NCI-H128 (cell line): ENCODE results near the gene LCA5.
"Not testable (repeated sequence)": the region's sequence is repeated elsewhere in the genome, so short reads cannot be mapped to it uniquely, and the experiment has no call there.

Experiments
- DNase-seq: peaks from one replicate; lab custom pipeline; 2025; ENCODE audit not compliant: unreplicated experiment; lab: John Stamatoyannopoulos, UW

LCA5 gene

DNA sequence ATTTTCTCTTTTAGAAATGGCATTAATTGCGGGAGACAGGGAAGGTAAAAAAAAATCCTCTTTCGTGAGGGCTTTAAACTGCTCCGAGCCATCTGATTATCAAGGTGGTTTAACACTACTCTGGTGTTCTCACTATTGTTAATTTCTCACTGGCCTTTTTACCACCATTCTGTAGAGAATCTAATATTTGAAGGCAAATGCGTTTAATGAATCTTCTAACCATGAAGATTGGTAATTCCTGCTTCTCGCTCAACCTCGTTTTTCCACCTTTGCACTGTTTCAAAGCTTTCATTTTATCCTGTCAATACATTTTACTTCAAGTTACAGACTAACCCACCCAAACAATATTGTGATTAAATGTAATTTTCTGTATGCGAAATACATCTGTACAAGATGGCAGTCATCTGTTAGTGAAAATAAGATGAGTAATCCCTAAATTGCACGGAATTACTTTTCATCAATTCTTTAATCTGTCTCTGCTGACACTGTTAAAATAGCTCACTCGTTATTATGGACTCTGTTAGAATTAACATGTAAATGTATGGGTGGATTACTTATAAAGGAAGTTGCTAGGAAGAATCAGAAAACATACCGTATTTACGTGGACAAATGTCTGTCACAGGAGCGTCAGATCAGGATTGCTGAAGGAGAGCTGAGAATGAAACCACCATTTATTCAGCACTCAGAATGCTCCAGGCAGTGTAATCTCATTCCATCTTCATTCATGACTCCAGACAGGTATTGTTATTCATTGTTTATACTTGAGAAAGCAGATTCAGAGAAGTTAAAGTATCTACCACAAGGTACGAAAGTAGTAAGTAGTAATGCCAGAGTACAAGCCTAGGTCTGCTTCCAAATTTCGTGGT is 1.1 kb upstream of the LCA5 start:
- no peak for DNase-seq

DNA sequence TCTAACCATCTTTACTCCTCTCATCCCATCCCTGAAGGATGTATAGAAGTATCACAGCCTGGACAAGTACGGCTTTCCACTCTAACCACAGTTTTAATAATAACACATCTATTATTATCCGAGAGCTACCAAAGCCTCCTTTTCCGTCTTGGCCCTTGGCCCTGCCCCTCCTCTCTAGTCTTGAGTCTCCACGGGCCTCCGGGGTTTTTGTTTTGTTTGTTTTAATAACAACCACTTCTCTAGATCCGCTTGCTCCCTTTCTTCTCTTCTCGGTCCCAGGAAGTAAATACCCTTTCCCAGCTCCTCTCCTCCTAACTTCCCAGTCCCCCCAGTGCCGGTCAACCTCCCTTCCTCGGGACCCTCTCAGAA is 661 bp downstream of the LCA5 start:
- no peak for DNase-seq

DNA sequence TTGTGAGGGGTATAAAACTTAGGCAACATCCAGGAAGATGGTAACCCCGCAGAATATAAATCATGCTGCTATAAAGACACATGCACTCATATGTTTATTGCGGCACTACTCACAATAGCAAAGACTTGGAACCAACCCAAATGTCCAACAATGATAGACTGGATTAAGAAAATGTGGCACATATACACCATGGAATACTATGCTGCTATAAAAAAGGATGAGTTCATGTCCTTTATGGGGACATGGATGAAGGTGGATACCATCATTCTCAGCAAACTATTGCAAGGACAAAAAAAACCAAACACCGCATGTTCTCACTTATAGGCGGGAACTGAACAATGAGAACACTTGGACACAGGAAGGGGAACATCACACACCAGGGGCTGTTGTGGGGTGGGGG is 7.7 kb downstream of the LCA5 start:
- not testable (repeated sequence) for DNase-seq

DNA sequence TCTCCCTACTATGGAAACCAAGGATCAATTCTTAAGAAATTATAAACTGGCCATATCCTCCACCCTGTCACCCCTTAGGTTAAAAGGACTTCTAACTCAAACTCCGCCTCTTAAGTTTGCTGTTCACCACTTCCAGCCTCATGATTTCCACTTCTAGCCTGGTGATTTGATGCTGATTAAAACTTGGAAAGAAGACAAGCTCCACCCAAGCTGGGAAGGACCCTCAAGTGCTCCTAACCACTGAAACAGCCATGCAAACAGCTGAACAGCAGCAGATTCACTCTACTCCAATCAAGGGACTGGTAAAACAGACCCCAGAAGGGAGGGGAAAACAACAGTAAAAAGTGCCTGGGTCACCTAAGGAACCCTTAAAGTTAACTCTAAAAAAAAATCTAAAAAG is 10.3 kb downstream of the LCA5 start:
- DNase-seq: no peak

DNA sequence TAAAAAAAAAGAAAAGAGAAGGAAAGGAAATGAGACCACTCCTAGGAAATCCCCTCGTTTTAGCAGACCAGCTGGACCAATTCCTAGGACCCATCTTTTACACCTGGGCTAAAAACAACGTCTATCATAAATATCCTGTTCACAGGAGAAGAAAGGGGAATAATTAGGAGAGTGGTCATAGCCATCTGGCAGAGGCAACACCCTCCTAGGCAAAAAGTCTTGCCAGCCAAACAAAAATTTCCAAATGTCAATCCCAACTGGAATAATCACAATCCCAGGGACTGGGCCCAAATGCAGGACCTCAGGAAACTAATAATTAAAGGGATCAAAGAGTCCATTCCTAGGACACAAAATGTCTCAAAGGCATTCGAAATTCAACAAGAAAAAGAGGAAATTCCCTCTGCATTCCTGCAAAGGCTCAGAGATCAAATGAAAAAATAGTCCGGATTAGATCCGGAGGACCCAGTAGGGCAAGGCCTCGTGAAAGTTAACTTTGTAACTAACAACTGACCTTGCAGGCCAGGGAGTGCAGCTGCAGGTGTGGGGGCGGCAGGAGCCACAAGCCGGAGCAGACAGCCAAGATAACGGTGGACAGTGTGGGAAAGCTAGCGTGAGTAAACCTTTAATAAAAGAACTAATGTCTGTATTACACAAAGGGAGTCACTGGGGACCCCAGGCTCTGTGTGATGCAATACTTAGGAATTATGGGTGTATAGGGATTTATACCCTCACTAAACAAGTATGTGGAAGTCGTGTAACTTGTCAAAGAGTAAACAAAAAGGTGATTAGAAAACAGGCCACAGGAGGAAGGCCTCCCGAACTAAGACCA is 11.7 kb downstream of the LCA5 start:
- no peak for DNase-seq

DNA sequence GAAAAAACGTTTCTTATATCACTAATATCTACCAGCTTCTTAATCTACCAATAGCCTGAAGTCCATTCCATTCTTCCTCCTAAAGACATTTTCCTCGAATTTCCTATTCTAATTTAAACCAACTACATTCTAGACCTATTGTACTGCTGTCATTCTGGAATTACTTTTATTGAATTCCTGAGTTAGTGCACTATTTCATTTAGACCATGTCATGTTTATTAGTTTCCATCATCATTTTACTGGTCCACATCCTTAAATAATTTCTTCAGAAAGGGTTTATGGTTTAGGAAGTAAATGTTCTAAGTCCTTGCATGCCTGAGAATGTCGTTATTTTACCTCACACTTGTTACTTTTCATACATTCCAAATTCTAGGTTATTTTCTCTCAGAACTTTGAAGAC is 13.2 kb downstream of the LCA5 start:
- DNase-seq: no peak

DNA sequence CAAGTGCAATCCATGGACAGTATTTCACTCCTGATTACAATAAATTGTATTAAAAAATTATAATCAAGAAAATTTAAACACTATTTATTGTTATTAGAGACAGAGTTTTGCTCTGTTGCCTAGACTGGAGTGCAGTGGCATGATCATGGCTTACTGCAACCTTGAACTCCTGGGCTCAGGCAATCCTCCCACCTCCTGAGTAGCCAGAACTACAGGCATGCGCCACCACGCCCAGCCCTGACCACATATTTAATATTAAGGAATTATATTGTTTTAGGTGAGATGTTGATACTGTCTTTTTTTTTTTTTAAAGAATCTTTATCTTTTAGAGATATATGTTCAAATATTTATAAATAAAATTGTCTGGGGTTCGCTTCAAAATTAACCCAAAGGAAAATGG is 14.6 kb downstream of the LCA5 start:
- no peak for DNase-seq

DNA sequence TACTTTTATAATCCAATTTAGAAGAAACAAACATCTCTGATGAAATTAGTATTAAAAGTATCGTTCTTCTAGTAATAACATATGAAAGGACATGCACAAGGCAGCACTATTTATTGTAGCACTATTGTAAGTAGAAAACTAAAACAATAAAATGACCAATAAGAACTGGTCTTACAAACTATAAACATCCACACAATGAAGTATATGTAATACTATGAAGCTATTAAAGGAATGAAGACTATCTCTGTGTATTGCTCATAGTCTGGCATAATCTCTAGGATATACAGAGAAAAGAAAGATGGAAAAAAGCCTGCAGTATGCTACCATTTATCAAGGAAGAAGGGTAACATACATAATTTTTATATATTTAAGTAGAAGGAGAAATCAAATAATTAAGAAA is 16.7 kb downstream of the LCA5 start:
- no peak for DNase-seq

DNA sequence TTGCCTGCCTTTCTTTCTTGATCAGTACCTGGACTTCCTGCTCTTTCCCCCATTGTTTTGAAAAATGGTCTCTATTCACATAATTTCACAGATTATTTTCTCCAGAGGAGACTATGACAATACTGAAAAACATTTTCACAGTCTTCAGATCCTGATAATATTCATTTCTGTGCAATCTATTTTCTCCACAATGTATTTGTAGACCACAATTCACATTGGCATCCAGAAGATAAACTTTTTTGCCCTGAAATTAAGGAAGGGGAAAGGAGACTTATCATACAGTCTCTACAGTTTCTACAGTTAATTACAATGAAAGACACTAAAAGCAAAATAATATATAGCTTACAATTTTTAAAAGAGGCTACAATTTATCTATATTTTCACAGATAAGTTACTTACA is 18.4 kb downstream of the LCA5 start:
- no peak for DNase-seq

DNA sequence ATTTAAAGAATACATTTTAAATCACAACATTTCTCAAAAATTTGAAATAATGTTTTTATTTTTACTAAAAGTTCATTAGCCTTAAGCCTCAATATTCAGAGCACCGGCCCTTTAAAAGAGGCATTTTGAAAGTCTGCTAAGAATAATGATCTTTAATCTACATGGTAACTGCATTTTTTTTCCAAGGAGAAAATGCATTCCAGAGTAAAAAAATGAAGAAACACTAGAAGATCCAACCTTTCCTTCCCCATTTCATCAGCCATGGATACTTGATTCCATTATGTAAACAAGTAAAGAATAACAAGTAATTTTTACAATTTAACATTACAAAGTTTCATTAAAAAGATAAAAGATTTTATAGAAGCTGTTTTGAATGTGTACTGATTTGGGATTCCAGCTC is 21.8 kb downstream of the LCA5 start:
- DNase-seq: no peak

DNA sequence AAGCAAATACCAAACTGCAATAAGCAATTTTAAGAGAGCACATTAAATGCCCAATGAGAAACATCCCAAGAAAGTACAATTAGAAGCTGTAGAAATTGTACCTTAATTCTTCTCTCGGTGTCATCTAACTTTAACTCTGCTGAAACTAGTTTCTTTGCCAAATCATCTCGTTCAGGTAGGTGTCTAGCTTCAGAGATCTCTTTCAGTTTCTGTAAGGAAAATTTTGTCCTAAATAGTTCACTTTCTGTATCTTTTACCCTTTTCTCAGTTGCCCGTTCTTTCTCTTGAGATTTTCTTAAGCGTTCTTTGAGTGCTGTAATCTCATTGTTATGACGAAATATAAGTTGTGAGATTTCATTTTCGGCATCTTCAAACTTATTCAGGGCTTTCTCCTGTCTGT is 24.1 kb downstream of the LCA5 start:
- no peak for DNase-seq

DNA sequence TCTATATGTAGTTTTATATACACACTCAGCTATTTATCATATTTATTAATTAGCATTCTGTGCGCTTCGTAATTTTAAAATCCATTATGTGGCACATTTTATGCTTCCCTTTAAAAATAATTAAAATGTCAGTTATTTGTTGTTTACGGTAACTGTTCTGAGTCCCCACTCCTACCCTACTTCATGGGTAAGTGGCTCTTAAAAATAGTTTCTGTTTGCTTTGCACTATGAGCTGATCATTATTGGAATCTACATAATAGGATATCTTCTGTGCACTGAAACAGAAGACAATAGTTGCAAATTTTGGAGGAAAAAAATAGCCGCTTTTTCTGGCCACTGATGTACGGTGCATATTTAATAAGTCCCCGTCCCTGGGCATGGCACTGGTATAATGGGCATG is 25.2 kb downstream of the LCA5 start:
- no peak for DNase-seq

DNA sequence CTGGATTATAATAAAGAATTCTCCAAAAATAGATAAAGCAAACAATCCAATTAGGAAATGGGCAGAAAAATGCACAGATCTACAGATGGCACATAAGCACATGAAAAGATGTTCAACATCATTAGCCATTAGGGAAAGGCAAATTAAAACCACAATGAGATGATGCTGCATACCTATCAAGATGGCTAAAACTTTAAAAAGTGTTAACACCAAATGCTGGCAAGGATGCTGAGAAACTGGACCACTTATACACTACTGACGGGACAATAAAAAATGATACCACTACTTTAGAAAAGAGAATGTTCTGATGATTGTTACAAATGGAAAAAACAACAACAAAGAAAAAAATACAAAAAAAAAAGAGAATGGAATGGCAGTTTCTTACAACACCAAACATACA is 26.5 kb downstream of the LCA5 start:
- DNase-seq: no peak

DNA sequence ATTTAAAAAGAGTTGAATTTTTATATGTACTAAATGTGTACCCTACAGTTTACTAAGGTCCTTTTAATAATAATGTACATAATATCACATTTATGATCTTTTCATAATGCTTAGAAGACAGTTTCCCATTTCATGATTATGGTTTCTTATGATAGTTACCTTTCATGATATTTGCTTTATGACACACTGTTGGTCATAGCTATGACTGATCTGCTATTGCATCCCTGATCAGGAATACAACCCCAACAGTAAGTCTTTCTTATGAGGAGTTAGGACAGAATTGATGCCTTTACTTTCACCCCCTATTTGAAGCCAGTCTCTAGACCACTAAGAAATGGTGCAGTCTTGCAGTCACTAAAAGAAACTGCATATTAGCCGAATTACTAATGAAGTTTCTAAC is 31.0 kb downstream of the LCA5 start:
- no peak for DNase-seq

DNA sequence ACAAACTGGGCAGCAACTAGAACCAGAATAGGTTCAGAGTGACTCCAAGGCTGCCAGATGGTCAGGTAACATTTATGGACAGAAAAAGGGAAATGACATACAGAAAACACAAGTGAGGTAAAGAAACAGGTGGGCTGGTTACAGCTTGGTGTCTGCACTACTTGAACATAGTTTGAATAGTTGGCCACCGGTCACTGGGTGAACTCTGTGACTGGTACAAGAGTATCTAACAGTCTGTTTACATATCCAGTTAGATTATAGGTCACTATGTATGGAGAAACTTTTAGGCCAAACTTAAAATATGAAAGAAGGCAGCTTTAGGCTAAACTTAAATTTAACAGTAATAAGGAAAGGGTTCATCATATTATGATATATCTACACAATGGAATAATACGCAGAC is 32.9 kb downstream of the LCA5 start:
- DNase-seq: no peak

DNA sequence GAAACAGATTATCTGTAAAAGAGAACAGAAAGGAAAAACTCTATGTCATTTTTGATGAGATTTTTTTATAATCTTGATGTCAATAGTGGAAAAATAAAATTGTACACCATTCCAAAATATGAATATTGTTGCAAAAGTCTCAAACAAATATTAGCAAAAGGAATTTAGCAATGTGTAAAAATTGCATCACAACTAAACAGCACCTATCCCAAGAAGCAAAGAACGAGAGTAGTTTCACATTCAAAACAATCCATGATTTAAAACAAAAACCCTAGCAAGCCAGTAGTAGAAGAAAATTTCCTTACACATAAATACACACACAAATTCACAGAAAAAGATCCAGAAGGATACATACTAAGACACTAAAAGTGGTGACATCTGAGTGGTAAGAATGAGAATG is 38.4 kb downstream of the LCA5 start:
- no peak for DNase-seq

DNA sequence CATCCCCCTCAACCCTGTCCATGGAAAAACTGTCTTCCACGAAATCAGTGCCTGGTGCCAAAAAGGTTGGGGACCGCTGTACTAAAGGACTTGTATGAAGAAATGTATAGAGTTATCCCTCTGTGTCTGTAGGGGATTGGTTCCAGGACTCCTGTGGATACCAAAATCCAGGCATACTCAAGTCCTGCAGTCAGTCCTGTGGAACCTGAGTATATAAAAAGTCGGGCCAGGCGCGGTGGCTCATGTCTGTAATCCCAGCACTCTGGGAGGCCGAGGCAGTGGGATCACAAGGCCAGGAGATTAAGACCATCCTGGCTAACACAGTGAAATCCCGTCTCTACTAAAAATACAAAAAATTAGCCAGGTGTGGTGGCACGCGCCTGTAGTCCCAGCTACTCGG is 42.0 kb downstream of the LCA5 start:
- no peak for DNase-seq

DNA sequence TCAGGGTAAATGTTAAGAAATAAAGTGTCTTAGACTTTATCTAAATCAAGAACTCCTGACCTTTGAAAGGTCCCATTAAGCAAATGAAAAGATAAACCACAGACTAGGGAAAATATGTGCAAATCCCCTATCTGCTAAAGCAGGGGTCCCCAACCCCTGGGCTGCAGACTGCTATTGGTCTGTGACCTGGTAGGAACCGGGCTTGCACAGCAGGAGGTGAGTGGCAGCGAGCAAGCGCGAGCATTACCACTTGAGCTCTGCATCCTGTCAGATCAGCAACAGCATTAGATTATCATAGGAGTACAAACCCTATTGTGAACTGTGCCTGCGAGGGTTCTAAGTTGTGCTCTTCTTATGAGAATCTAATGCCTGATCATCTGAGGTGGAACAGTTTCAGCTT is 42.4 kb downstream of the LCA5 start:
- DNase-seq: no peak

DNA sequence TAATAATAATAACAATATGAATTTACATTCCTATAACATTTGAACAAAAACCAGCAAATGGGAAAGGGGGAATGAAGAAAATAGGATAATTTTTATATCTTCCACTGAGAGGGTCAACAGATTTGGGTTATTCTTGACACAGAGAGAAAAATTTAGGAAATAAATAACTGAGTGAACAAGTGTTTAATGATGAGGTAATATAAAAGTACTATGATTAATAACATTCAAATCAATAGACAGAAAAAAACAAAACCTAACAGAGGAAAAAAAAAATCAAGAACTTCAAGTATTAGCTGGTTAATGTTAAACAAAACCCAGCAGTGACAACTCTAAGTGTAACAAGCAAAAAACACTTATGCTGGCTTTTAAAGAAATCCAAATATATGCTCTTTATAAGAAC is 66.5 kb downstream of the LCA5 start:
- DNase-seq: no peak

DNA sequence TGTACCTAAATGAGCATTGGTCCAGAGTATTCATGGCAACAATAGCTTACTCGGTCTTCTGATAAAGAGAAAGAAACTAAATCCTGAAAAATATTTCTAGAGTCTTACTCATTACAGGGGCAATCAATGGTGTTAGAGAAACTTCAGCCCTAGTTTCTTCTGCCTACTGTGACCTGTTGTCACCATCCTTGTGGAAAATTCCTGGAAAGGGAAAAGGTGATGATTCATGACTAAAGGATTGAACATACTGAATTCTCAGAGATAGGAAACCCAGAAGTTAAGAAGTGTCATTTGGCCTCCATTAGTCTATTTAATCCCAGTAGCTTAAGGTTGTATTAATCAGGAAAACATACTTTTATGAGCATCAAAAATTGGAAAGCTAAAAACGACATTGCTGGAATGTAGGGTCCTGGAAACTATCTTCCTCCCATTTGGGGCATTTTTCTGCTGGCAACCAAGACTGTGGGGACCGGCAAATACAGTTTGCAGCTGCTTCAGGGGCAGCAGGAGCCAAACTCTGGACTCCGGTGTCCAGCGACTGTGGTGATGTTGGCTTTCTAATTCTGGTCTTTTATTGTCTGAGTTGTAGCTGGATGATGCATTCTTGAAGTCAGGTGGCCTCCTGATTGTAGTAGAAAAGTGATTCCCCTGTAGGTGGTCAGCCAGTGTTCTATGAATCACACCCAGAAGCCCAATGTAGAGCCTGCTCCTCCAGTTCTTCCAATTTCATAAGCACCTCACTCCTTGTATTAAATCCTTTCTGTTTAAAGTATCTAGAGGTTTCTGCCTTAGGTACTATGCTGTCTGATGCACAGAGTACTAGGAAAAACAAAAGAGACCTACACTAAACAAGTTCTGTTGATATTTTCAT is 67.6 kb downstream of the LCA5 start:
- DNase-seq: no peak

DNA sequence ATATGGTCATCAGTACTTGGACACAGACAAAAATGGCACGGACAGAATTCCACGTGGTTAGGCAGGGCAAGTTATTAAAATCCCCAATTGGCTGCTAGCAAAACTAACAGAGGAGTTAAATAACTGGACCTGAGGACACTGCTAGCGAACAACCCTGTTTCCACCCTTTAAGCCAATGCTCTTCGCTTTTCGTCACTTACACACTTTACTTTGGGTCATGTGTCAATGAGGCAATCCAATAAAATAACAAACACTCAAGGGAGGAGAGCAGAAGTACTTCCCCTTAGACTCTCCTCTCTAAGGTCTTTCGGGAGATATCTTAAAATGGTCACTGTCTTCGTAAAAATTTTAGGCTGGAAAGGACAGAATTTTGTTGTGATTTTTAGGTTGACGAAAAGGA is 68.6 kb downstream of the LCA5 start:
- DNase-seq: no peak

DNA sequence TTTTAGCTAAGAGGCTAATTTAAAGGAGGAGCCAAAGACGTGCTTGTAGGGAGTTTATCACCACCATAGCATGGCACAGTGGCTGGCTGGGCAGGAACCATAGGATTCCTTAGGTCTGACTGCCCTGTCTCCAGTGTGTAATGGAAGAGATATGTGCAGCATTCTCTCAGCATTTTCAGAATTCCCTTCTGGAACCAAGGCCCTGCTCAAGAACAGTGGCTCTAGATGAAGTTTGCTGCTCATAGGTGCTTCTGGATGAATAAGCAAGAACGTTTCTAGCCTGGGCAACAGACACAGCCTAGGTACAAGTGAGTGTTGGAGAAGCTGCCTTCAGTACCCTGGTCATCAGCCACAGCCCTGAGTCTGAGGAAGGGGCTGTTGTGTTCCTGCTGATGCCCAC is 69.1 kb downstream of the LCA5 start:
- DNase-seq: no peak
